ENCODE data around the gene PEMT. TPM values are rescaled to one million over a fixed set of nuclear protein-coding genes. Genes with fewer than 3 reads are reported as not detected.

The PEMT gene
- total and polyA plus RNA-seq, 9 of the 15 experiments (the other 6 are each of a cell fraction or from before 2014, with no cell fraction given): 1.4 to 36.4 (median 13.6) TPM

DNA sequence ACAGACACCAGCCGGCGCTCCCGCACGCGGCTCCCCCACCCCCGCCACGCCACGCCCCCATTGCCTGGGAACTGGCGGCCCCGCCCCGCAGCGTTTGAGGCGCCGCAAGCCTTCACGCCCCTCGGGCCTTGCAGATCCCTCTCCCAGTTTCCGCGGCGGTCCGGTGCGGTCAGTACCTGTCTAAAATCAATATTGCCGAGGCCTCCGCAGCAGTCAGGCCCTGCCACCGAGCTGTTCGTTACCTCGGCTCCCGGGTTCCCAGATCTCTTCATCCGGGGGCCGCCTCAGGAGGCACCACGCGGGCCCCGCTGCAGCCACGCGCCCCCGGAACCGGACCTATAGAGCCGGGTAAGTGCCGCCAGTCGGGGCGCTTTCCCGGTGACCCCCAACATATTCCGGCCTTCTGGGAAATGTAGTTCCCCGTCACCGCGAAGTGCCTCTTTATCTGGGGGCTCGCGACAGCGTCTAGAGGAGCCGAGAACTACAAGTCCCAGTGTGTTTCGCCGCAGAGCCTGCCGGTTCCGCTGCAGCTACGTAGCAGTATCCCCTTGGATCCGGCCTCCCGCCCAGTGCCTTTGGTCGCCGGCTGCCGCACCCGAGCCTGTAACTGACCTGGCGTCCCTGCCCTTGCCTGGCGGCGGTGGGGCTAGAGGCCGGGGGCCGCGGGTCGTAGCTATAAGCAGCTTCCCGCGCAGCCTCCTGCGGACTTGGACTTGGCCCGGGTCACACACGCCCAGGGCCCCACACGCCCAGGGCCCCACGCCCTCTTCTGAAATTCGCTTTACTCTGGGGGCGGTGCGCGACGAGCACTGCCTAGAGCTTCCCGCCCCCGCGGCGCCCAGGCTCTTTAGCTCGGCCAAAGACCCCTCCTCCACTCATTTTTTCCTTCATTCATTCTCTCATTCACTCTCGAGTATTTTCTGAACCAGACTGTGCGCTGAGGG, at the start of gene PEMT (continued):
- TF ChIP-seq BCLAF1 (IDR thresholded peaks at IDR 0.05; ENCODE audit: borderline replicate concordance in 1 of 2, control insufficient read depth in 1 of 2, low read depth in 2 of 2, low read length in 1 of 2) (peak in 1 of 2 experiments; percentile 95; a peak in 2 of 4 replicates), BMI1 (IDR thresholded peaks at IDR 0.05; ENCODE audit: low read length) (no peak), POLR2B (IDR thresholded peaks at IDR 0.05; ENCODE audit: low read depth, partially characterized antibody) (peak; percentile 62), HNRNPK (IDR thresholded peaks at IDR 0.05; ENCODE audit: low read depth, low read length, poor library complexity, severe bottlenecking) (no peak), RBM22 (IDR thresholded peaks at IDR 0.05; ENCODE audit: low read depth, low read length, poor library complexity, severe bottlenecking) (peak; percentile 57), EGR1 (conservative IDR thresholded peaks at IDR 0.05) (peak; percentile 90), POLR2AphosphoS5 (IDR thresholded peaks at IDR 0.05; ENCODE audit: control insufficient read depth, insufficient read depth, low read depth, low read length) (peak; percentile 54), TEAD2 (tag; IDR thresholded peaks at IDR 0.05) (no peak), ELF2 (CRISPR knock-in tag; IDR thresholded peaks at IDR 0.05) (no peak), PPARD (CRISPR knock-in tag; IDR thresholded peaks at IDR 0.05) (no peak), ZBED1 (IDR thresholded peaks at IDR 0.05) (no peak), ZBTB49 (CRISPR knock-in tag; IDR thresholded peaks at IDR 0.05; ENCODE audit: borderline replicate concordance) (no peak), FIP1L1 (IDR thresholded peaks at IDR 0.05; ENCODE audit: low read depth, low read length, poor library complexity, severe bottlenecking) (peak; percentile 61), SIN3A (IDR thresholded peaks at IDR 0.05; ENCODE audit: borderline replicate concordance in 2 of 2, control insufficient read depth in 1 of 2, low read depth in 2 of 2, low read length in 2 of 2) (peak; percentile 61 to 75; a peak in 1 of 4 replicates), SPI1 (IDR thresholded peaks at IDR 0.05; ENCODE audit: borderline replicate concordance, low read depth, low read length) (no peak)
- TF ChIP-seq, protein P1, sequence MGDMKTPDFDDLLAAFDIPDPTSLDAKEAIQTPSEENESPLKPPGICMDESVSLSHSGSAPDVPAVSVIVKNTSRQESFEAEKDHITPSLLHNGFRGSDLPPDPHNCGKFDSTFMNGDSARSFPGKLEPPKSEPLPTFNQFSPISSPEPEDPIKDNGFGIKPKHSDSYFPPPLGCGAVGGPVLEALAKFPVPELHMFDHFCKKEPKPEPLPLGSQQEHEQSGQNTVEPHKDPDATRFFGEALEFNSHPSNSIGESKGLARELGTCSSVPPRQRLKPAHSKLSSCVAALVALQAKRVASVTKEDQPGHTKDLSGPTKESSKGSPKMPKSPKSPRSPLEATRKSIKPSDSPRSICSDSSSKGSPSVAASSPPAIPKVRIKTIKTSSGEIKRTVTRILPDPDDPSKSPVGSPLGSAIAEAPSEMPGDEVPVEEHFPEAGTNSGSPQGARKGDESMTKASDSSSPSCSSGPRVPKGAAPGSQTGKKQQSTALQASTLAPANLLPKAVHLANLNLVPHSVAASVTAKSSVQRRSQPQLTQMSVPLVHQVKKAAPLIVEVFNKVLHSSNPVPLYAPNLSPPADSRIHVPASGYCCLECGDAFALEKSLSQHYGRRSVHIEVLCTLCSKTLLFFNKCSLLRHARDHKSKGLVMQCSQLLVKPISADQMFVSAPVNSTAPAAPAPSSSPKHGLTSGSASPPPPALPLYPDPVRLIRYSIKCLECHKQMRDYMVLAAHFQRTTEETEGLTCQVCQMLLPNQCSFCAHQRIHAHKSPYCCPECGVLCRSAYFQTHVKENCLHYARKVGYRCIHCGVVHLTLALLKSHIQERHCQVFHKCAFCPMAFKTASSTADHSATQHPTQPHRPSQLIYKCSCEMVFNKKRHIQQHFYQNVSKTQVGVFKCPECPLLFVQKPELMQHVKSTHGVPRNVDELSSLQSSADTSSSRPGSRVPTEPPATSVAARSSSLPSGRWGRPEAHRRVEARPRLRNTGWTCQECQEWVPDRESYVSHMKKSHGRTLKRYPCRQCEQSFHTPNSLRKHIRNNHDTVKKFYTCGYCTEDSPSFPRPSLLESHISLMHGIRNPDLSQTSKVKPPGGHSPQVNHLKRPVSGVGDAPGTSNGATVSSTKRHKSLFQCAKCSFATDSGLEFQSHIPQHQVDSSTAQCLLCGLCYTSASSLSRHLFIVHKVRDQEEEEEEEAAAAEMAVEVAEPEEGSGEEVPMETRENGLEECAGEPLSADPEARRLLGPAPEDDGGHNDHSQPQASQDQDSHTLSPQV (IDR thresholded peaks at IDR 0.05): peak; percentile 96

All from K562 (cell line).